Left cardiac atrium (tissue), 4 donors: ENCODE results near the gene PTGR1. TPM values are rescaled to one million over a fixed set of nuclear protein-coding genes. Genes with fewer than 3 reads are reported as not detected.
A peak's percentile ranks its signal among the peaks of the same experiment; 100 is the strongest.
"Not testable (repeated sequence)": the region's sequence is repeated elsewhere in the genome, so short reads cannot be mapped to it uniquely, and the experiment has no call there.

Experiments
- ATAC-seq, 2 donors: fragments of 200-7000 bp; cut with Tn5 transposase; one replicate each; pipeline ENCODE4 v1.9.1; 2020; ENCODE audit warnings: mild to moderate bottlenecking in 2 of 2, moderate library complexity in 2 of 2
- DNase-seq: peaks from one replicate; pipeline ENCODE4 v3.0.0-alpha.2; 2020
- intact Hi-C, 2 donors: fragments of 100-400 bp; cut with DNase I; formaldehyde crosslinking; loops; one replicate each; pipeline versions ENCODE4 v1.14.1 to v1.15.1; 2022 to 2023
- total RNA-seq, 2 donors: library from RNA; stranded (reverse); fragmentation: NEBNext Ultra II Directional; extraction: Animal tissue kit (Norgen Biotek cat#: 25700); gene quantifications; one replicate each; pipeline ENCODE4 v1.2.1, GENCODE V29; 2021
- donor health status: DM: no; HTN: yes; CAD: no.
- donor health status: DM: no; HTN: yes; CAD: no; lungs with severe emphysema.
- donor health status: DM: yes; HTN: yes; CAD: no.
- donor health status: Dilated cardiomyopathy.

PTGR1 gene
- total RNA-seq, 2 donors from 2014 or later: 37.5 to 46.3 TPM

DNA sequence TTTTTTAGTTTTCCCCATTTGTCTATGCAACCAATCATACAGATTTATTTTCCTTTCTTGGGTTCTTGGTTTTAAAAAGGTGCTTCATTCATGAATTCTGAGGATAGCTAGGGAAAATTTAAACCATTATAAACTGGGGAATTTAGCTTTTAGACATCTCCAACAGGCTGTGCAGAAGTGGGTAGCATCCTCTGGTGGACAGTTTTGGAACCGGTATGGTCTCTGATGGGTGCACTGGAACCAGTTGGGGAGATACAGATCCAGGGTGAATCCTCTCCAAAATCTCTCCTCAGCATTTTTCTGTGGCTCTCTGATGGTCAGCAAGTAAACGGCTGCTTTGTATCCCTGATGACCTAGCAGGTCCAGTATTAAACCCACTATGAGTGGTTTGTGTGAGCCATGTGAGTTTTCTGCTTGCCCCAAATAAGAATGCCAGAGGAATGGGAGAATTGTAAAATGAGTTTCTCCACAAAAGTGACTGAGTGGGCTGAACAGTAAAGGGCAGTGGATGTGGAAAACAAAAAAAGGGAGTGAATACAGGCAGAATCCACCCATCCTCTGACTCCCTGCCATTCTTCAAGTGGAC, 22.5 kb upstream of the PTGR1 start:
- ATAC-seq (peak; percentile 65 to 85), DNase-seq (no peak)
- intact Hi-C loops: loop anchor here in 1 of 2 donors (1.0 kb wide), 1 partner anchor 23 kb away; the partner anchor contains the start of gene PTGR1

DNA sequence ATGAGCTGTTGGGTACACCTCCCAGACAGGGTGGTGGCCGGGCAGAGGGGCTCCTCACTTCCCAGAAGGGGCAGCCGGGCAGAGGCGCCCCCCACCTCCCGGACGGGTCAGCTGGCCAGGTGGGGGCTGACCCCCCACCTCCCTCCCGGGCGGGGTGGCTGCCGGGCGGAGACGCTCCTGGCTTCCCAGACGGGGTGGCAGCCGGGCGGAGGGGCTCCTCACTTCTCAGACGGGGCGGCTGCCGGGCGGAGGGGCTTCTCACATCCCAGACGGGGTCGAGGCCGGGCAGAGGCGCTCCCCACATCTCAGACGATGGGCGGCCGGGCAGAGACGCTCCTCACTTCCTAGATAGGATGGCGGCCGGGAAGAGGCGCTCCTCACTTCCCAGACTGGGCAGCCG, 17.9 kb upstream of the PTGR1 start:
- intact Hi-C loops, DNase-seq, ATAC-seq: not testable (repeated sequence)

DNA sequence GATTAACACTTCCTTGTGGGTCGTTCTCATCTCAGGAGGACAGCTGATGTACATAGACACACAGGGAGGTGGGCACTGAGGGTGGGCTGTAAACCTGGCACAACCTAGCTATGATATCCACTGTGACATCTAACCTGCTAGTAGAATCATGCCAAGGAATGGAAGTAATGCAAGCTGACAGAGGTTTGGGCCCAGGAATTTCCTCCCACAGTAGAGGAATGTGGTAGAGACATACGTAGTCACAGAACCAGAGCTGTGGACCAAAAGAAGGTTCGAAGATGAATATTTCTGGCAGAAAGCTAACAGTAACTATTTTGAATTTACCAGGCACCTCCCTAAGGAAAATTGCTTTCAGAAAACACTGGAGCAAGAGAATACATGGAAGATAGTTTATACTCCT, 16.5 kb upstream of the PTGR1 start:
- ATAC-seq: no peak
- DNase-seq: no peak
- intact Hi-C loops: no loop called here

DNA sequence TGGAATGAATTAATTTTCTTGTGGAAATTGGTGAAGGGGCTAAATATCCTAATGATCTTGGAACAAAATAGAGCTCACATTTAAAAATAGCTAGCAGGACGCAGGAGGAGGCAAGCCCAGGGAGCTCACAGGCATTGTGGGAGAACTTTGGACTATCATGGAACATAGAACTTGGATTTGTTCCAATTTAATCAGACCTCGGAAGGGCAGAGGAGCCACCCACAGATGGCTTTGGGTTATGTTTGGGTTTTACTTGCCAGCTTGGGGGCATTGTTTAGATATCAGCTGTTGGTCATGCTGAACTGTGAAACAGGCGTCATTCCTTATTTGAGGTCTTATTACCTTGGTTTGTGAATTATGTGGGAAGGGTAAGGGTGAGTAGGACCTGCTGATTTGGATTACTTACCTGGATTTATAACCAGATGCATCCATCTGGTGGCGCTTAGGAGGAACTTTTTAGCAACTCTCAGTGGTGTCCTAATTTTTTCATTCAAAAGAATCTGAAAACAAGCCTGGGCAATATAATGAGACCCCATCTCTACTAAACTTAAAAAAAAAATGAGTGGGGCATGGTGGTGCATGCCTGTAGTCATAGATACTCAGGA, 14.1 kb upstream of the PTGR1 start:
- ATAC-seq (no peak), DNase-seq (no peak)
- intact Hi-C loops: no loop called here

DNA sequence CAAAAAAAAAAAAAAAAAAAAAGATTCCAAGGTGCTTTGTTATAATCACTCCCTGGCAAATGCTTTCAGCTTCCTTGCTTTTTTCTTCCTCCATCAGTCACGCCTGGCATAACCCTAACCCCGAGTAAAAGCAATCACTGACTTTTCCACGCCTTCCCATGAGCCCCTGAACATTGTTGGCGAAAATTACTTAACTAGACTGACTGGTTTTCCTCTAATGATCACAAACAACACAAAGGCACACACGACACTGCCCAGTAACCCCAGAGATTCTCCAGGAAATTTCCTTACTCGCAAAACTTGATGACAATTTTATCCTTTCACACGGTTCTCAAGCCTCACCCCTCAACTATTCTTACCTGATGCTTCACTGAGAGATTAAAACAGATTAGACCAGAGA, 11.4 kb upstream of the PTGR1 start:
- no peak for ATAC-seq
- intact Hi-C loops: no loop called here
- no peak for DNase-seq

DNA sequence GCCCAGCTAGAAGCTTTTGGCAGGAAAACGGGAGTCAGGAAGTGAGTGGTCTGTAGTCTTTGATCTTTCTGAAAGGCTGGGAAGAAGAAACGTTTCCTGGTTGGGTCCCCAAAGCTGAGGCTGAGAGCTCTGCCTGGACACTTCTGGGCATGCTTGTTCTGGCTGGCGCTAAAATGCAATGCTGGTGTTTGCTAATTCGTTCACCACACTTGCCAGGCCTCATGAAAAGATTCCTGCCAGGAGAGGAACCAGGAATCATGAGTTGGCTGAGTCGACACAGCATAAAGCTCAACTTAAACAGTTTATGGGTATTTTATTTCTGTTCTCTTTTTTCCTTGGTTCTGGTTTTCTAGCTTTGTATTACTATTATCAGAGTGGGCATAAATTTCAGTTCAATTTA, 10.7 kb upstream of the PTGR1 start:
- intact Hi-C loops: no loop called here
- DNase-seq: no peak
- ATAC-seq: no peak

DNA sequence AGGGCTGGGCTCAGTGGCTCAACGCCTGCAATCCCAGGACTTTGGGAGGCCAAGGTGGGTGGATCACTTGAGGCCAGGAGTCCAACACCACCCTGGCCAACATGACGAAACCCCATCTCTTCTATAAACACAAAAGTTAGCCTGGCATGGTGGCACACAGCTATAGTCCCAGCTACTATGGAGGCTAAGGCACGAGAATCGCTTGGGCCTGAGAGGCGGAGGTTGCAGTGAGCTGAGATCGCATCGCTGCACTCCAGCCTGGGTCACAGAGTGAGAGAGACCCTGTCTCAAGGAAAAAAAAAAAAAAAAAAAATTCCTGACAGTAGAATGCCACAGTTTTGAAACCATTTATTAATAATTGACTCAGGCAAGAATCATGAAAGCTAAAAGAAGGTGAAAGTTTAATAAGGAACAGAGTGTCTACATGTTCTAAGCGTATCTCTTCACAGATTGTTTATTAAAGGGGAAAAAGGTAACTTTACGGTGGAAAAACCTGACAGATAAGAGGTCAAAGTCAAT, 5.7 kb upstream of the PTGR1 start:
- ATAC-seq: no peak
- no peak for DNase-seq
- intact Hi-C loops: no loop called here

DNA sequence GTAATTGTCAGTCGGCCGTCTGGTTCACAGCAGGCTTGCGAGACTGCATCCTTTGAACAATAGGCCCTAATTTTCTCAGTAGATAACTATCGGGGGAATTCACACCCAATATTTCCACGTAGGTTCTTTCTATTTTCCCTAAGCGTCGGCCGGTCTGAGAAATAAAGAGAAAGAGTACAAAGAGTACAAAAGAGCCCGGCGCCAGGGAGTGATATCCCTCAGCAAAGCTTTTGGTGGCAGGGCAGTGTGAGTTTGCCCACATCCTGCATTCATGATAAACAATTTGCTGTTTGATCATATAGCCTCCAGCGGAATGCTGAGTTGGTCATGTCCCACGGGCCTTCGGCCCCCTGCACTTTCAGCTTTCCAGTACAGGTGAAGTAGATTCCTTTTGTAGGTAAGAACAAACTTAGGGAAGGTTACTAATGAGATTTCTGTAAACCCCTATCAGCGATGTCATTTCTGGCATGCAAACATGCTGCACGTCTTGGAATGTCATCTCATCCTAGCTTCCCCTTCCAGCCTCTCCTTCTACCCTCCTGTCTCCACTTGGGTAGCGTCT, 4.7 kb upstream of the PTGR1 start:
- intact Hi-C loops: no loop called here

DNA sequence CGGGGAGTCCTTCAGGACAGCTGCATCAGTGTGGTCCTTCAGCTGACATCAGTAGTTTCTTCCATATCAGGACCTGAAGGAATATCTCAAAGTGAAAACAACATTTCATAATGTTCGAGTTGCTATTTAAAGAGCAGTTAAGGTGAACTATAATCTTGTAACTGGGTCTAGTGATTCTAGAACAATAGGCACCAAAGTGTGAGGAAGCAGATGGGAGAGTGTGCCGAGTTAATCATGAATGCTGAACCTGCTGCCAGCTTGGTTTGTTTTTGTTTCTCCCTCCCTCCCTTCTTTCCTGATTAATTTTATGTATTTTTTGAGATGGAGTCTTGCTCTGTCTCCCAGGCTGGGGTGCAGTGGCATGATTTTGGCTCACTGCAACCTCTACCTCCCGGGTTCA, 3.6 kb upstream of the PTGR1 start:
- no peak for ATAC-seq
- intact Hi-C loops: no loop called here
- no peak for DNase-seq

More for the DNA sequence above, 4.7 kb upstream of the PTGR1 start:
- no peak for ATAC-seq
- DNase-seq: no peak

DNA sequence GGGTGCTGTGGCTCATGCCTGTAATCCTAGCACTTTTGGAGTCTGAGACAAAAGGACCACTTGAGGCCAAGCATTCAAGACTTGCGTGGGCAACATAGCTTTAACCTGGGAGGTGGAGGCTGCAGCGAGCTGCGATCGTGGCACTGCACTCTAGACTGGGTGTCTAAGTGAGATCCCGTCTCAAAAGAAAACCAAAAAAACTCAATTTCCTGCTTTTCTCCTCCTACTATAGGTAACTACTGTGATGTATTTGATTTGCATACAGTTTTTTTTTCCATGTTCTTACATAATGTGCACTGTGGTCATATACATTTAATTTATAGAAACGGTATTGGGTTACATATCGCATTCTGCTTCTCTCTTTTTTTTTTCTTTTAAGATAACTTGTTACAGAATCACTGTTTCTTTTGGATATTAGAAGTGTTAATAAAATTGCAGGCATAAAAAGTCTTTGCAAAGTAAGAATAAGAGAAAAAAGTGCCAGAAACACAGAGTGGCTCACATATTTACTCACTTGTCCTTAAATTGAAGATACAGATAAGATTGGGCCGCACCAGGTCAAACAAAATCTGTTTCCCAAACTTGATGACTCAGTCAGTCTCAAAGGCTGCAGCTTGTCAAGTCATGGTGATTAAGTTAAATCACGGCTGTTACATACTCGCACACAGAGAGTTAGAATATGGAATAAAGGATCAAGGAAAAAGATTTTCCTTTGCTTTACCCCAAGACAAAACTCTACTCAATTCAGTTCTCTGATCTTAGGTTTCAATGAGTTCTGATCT, 2.0 kb upstream of the PTGR1 start:
- DNase-seq (no peak), ATAC-seq (no peak)
- intact Hi-C loops: no loop called here

DNA sequence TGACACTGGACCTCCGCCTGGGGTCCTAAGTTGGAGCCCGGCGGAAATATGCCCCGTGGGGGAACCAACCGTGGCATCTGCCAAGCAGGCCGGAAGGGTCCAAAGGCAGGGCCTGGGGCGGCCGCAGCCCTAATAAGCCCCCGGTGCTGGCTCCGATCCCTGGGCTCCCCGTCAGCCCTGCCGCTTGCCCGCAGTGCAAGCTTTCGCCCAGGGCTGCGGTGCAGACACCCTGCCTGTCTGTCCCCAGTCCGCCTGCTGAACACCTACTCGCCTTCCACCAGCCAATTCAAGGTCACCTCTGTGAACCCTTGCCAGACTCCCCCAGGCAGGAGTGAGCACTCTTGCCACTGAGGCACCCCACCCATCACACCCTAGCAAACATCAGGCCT, 502 bp upstream of the PTGR1 start:
- intact Hi-C loops: loop anchor here in 1 of 2 donors (1.0 kb wide), 1 partner anchor 21 kb away; no protein-coding TSS in a partner anchor
- DNase-seq (no peak), ATAC-seq (peak; percentile 7 to 13)

DNA sequence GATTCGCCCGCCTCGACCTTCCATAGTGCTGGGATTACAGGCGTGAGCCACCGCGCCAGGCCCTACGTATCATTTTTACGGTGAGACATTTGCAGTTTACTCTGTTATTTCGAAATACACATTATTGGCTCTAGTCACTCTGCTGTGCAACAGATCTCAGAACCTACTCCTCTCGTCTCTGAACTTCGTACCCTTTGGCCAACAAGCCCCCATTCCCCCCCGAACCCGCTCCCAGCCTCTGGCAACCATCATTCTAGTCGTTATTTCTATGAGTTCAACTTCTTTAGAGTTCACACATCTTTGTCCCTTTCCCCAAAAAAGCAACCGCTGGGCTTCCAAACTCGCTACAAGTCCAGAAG, 735 bp downstream of the PTGR1 start:
- peak; percentile 58 for DNase-seq
- intact Hi-C loops: loop anchor here in 1 of 2 donors (1.0 kb wide), 1 partner anchor 23 kb away; no protein-coding TSS in a partner anchor
- peak; percentile 32 to 59 for ATAC-seq

DNA sequence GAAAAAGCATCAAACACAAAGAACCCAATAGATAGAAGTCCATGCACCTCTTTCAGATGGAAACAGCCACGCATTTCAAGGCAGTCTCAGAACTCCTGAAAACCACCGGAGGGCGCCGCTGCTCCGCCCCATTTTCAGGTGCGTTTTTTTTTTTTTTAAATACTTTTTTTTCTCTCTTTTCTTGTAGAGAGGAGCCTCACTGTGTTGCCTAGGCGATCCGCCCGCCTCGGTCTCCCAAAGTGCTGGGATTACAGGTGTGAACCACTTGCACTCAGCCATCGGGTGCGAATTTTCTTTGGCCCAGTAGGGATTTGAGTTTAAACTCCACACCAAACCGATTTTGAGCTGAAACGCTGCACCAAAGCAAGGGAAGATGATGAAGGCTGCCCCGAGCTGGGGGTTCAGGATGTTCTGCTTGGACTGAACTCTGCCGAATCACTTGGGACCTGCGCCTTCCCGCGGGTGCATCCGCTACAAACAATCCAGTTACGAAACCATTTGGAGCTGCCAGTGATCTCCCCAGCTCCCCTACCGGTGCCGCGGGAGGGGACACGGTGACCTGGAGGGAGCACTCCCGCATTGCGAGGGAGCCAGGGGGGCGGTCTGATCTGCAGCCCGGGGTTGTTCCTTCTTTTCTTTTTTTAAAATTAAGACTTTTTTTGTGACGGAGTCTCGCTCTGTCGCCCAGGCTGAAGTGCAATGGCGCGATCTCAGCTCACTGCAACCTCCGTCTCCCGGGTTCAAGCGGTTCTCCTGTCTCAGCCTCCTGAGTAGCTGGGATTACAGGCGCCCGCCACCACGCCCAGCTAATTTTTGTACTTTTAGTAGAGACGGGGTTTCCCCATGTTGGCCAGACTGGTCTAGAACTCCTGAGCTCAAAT, 1.4 kb downstream of the PTGR1 start:
- intact Hi-C loops: no loop called here
- ATAC-seq (peak; percentile 36 to 39), DNase-seq (peak; percentile 64)

DNA sequence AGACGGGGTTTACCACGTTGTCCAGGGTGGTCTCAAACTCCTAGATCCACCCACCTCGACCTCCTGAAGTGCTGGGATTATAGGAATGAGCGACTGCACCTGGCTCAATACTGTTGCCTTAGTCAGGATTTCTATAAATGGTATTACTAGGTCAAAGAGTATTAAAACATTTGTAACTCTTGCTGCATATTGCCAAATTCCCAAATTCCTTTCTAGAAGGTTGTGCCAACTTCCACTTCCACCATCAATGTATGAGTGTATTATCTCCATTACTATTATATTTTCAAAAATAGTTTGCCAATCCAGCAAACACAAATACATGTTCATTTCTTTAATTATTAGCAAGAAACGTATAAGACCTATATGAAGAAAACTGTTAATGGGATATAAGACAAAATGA, 10.6 kb downstream of the PTGR1 start:
- intact Hi-C loops: no loop called here
- no peak for DNase-seq
- peak in 1 of 2 donors; percentile 30 for ATAC-seq

DNA sequence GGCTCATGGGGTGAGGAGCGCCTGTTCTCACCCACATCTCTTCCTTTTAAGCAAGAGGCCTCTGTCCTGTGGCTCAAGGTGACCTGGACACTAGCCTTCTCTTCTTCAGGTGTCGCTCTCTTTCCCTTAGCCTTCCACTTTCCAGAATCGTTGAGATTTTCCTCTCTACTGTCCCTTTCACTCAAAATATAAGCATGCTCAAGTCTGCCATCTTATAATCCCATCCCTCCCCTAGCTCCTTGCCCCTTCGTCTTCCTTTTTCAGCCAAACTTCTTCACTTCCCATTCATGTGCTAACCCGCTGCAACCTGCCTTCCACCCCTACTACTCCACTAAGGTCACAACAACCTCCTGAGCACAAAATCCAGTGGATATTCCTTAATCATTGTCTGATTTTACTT, 13.1 kb downstream of the PTGR1 start:
- ATAC-seq (no peak), DNase-seq (no peak)
- intact Hi-C loops: no loop called here

DNA sequence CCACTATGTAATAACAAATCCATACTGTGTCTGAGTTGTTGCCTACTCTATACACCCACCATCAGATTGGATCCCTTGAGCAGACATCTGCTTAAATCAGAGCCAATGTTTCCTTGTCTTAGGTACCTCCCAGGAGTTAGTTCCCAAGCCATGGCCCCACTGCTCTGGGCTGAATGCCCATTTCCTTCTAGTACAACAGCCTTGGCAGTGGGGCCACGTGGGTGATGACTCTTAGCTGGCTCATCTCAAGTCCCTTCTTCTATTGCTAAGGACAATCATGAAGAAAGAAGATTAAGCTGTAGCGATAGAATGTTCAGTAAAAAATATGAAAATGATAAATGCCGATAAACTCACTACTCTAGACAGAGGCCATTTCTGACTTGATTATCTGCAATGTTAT, 16.6 kb downstream of the PTGR1 start:
- intact Hi-C loops: no loop called here
- DNase-seq: no peak
- ATAC-seq: no peak

DNA sequence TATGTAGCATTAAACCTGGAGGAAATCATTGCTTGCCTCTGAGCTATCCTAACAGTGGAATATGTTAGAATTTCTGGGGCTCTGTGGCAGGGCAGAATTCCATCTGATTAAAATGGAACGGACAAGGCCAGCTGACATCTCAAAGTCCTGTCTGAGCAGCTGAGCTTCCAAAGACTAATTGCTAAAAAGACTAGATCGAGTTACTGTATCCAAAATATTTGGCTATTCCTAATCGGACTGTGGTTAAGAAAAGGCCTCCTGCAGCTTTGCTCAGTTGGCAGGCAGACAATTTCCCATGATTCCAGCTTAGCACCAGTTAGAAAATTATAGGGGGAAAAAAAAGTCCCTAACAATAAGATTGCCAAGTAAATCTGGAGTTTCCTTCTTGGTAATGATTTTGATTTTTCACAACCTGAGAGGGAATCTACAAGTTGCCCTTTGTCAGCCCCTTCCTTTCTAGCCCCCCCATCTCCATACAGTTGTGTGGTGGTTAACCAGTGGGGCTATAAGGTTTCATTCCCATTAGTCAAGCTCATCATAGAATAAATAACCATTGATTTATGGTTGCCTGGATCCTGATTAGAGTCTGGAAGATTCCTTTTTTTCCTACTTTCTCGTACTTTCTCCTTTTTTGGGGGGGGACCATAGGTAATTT, 26.4 kb downstream of the PTGR1 start:
- DNase-seq: no peak
- peak; percentile 41 to 74 for ATAC-seq
- intact Hi-C loops: no loop called here

DNA sequence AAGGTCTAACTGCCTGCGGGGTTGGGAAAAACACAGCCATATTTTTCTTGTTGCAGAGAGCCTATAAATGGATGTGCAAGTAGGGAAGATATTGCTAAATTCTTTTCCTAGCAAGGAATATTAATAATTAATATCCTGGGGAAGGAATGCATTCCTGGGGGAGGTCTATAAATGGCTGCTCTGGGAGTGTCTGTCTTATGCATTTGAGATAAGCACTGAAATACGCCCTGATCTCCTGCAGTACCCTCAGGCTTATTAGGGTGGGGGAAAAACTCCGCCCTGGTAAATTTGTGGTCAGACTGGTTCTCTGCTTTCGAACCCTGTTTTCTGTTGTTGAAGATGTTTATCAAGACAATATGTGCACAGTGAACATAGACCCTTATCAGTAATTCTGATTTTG, 31.3 kb downstream of the PTGR1 start:
- DNase-seq, intact Hi-C loops, ATAC-seq: not testable (repeated sequence)
